ENCODE results near the gene ZEB1.

Gene ZEB1

DNA sequence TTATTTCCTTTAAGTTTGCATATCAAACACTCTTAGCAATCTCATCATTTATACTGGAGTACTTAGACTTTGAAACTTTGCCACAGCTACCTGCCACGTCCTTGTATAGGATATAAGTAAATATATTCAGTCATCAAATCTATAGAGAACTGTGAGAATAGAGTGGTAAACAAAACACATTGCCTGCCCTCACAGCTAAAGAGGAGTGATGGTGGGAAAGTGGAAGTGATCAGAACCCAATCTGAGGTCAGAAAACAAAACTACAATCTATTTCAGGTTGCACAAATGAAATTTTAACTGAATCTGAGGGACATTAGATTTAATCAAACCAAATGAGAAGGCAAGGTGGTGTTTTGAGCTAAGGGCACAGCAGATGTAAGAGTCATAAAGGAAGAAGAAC lies 74.8 kb downstream of the ZEB1 start:
- Histone ChIP-seq H3K36me3 (ENCODE audit: insufficient read depth, low read length) (peaks cover 21% of the 10 kb centered on the region; the same call in 1 of the 2 replicates), H3K79me2 (ENCODE audit: insufficient read depth, low read length) (peaks cover 46% of the 10 kb centered on the region), H4K20me1 (ENCODE audit: insufficient read depth, low read length, poor library complexity, severe bottlenecking) (peaks cover 28% of the 10 kb centered on the region)

DNA sequence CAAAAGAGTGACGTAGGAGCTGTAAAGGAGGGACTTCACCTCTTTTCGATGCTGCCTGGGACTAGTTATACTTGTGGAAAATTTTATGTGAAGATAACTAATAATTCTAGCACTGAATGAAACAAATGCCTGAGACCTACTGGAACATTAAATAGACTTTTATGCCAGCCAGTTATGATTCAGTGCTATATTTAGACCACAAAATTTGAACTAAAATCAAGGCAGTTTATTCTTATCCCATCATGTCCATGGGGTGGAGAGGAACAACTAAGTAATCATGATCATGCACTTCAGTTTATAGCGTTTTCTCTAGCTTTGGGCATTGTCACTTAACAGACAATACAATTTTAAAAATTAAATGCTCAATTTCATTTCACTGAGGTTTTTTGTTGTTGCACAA lies 76.7 kb downstream of the ZEB1 start:
- H3K4me3 ChIP-seq (ENCODE audit: low read length, poor library complexity, severe bottlenecking): no peak overlapping the region
- no peaks in the 10 kb centered on the region for H3K9me3 ChIP-seq (ENCODE audit: insufficient read depth, low read depth, low read length)
- H4K20me1 ChIP-seq (ENCODE audit: insufficient read depth, low read length, poor library complexity, severe bottlenecking): peaks cover 32% of the 10 kb centered on the region
- no peak for TF ChIP-seq EZH2phosphoT487 (IDR thresholded peaks at IDR 0.05; ENCODE audit: borderline replicate concordance)
- TF ChIP-seq, protein P1, sequence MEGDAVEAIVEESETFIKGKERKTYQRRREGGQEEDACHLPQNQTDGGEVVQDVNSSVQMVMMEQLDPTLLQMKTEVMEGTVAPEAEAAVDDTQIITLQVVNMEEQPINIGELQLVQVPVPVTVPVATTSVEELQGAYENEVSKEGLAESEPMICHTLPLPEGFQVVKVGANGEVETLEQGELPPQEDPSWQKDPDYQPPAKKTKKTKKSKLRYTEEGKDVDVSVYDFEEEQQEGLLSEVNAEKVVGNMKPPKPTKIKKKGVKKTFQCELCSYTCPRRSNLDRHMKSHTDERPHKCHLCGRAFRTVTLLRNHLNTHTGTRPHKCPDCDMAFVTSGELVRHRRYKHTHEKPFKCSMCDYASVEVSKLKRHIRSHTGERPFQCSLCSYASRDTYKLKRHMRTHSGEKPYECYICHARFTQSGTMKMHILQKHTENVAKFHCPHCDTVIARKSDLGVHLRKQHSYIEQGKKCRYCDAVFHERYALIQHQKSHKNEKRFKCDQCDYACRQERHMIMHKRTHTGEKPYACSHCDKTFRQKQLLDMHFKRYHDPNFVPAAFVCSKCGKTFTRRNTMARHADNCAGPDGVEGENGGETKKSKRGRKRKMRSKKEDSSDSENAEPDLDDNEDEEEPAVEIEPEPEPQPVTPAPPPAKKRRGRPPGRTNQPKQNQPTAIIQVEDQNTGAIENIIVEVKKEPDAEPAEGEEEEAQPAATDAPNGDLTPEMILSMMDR (conservative IDR thresholded peaks at IDR 0.05; ENCODE audit: low read length): no peak
- H2AFZ ChIP-seq (ENCODE audit: low read length): no peak overlapping the region
- H3K79me2 ChIP-seq (ENCODE audit: insufficient read depth, low read length): peaks cover 56% of the 10 kb centered on the region
- no peaks in the 10 kb centered on the region for H3K27me3 ChIP-seq (ENCODE audit: insufficient read depth, low read length, poor library complexity, severe bottlenecking)
- H3K9ac ChIP-seq (ENCODE audit: low read depth, low read length, poor library complexity, severe bottlenecking): no peak overlapping the region
- H3K36me3 ChIP-seq (ENCODE audit: insufficient read depth, low read length): peaks cover 6% of the 10 kb centered on the region; the same call in 1 of the 2 replicates
- H3K9me2 ChIP-seq (replicated peaks; ENCODE audit: low read depth, low read length): no peaks in the 10 kb centered on the region
- H3K4me2 ChIP-seq (ENCODE audit: low read depth, low read length, poor library complexity, severe bottlenecking): no peak overlapping the region
- H3K4me1 ChIP-seq (ENCODE audit: insufficient read depth, low read length, poor library complexity, severe bottlenecking): peaks cover 23% of the 10 kb centered on the region
- no peaks in the 10 kb centered on the region for H3F3A ChIP-seq (ENCODE audit: low read depth)

More for the DNA sequence above, 74.8 kb downstream of the ZEB1 start:
- no peaks in the 10 kb centered on the region for H3F3A ChIP-seq (ENCODE audit: low read depth)
- H3K4me1 ChIP-seq (ENCODE audit: insufficient read depth, low read length, poor library complexity, severe bottlenecking): peaks cover 23% of the 10 kb centered on the region
- H3K4me2 ChIP-seq (ENCODE audit: low read depth, low read length, poor library complexity, severe bottlenecking): no peak overlapping the region
- H3K4me3 ChIP-seq (ENCODE audit: low read length, poor library complexity, severe bottlenecking): no peak overlapping the region
- no peak overlapping the region for H2AFZ ChIP-seq (ENCODE audit: low read length)
- TF ChIP-seq EZH2phosphoT487 (IDR thresholded peaks at IDR 0.05; ENCODE audit: borderline replicate concordance): no peak
- TF ChIP-seq, protein P1 (conservative IDR thresholded peaks at IDR 0.05; ENCODE audit: low read length): no peak
- no peak overlapping the region for H3K9ac ChIP-seq (ENCODE audit: low read depth, low read length, poor library complexity, severe bottlenecking)
- no peaks in the 10 kb centered on the region for H3K9me3 ChIP-seq (ENCODE audit: insufficient read depth, low read depth, low read length)
- H3K27me3 ChIP-seq (ENCODE audit: insufficient read depth, low read length, poor library complexity, severe bottlenecking): no peaks in the 10 kb centered on the region
- H3K9me2 ChIP-seq (replicated peaks; ENCODE audit: low read depth, low read length): no peaks in the 10 kb centered on the region

DNA sequence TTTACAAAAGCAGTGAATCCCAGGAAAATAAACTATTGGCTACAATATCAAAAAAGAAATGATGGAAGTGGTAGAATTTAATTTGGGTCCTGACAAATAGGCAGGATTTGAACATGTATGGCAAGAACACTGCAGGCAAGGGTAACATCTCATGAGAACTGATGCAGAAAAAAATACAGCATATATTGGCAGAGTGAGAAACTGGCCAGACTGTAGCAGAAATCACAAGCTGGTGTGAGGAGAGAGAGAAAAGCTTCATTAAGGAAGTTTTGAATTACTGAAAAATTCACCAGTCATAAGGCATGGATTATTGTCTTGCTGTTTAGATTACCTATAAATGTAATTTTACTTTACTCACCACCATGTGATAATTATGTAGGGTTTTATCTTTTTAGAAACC lies 77.4 kb downstream of the ZEB1 start:
- Histone ChIP-seq H2AFZ (ENCODE audit: low read length) (no peak overlapping the region), H3K79me2 (ENCODE audit: insufficient read depth, low read length) (peaks cover 63% of the 10 kb centered on the region)

More for the DNA sequence above, 77.4 kb downstream of the ZEB1 start:
- no peak overlapping the region for H3K4me3 ChIP-seq (ENCODE audit: low read length, poor library complexity, severe bottlenecking)
- peaks cover under 1% of the 10 kb centered on the region; the same call in 1 of the 2 replicates for H3K36me3 ChIP-seq (ENCODE audit: insufficient read depth, low read length)
- TF ChIP-seq, protein P1 (conservative IDR thresholded peaks at IDR 0.05; ENCODE audit: low read length): no peak
- no peak for TF ChIP-seq EZH2phosphoT487 (IDR thresholded peaks at IDR 0.05; ENCODE audit: borderline replicate concordance)
- H3K27me3 ChIP-seq (ENCODE audit: insufficient read depth, low read length, poor library complexity, severe bottlenecking): no peaks in the 10 kb centered on the region
- no peak overlapping the region for H3K4me2 ChIP-seq (ENCODE audit: low read depth, low read length, poor library complexity, severe bottlenecking)
- no peak overlapping the region for H3K9ac ChIP-seq (ENCODE audit: low read depth, low read length, poor library complexity, severe bottlenecking)
- no peaks in the 10 kb centered on the region for H3K9me2 ChIP-seq (replicated peaks; ENCODE audit: low read depth, low read length)
- no peaks in the 10 kb centered on the region for H3K9me3 ChIP-seq (ENCODE audit: insufficient read depth, low read depth, low read length)
- H3K4me1 ChIP-seq (ENCODE audit: insufficient read depth, low read length, poor library complexity, severe bottlenecking): peaks cover 20% of the 10 kb centered on the region
- H3F3A ChIP-seq (ENCODE audit: low read depth): no peaks in the 10 kb centered on the region
- peaks cover 38% of the 10 kb centered on the region for H4K20me1 ChIP-seq (ENCODE audit: insufficient read depth, low read length, poor library complexity, severe bottlenecking)
